Ishikawa (cell line): ENCODE measurements around the gene ORMDL1.

ENCODE experiments used
- CEBPB ChIP-seq: IDR thresholded peaks from 2 replicates; pipeline ENCODE4 v1.6.1; 2012
- CREB1 ChIP-seq: IDR thresholded peaks from 2 replicates; pipeline ENCODE4 v1.6.1; 2012; ENCODE audit warnings: low read depth
- EGR1 ChIP-seq: IDR thresholded peaks from 2 replicates; pipeline ENCODE4 v1.6.1; 2012
- EP300 ChIP-seq: IDR thresholded peaks from 2 replicates; pipeline ENCODE4 v1.6.1; 2012; ENCODE audit warnings: borderline replicate concordance
- FOXM1 ChIP-seq: IDR thresholded peaks from 2 replicates; pipeline ENCODE4 v1.6.1; 2012; ENCODE audit warnings: low read depth, borderline replicate concordance
- MAX ChIP-seq: IDR thresholded peaks from 2 replicates; pipeline ENCODE4 v1.6.1; 2012
- NFIC ChIP-seq: IDR thresholded peaks from 2 replicates; pipeline ENCODE4 v1.6.1; 2012
- RAD21 ChIP-seq: IDR thresholded peaks from 2 replicates; pipeline ENCODE4 v1.6.1; 2012; ENCODE audit warnings: low read depth
- REST ChIP-seq: IDR thresholded peaks from 2 replicates; pipeline ENCODE4 v1.6.1; 2012; ENCODE audit warnings: low read depth, mild to moderate bottlenecking
- TAF1 ChIP-seq: IDR thresholded peaks from 2 replicates; pipeline ENCODE4 v1.6.1; 2012; ENCODE audit warnings: low read depth, mild to moderate bottlenecking
- TCF12 ChIP-seq: IDR thresholded peaks from 2 replicates; pipeline ENCODE4 v1.6.1; 2012; ENCODE audit warnings: low read depth
- TEAD4 ChIP-seq: IDR thresholded peaks from 2 replicates; pipeline ENCODE4 v1.6.1; 2012
- USF1 ChIP-seq: IDR thresholded peaks from 2 replicates; pipeline ENCODE4 v1.6.1; 2012
- YY1 ChIP-seq: IDR thresholded peaks from 2 replicates; pipeline ENCODE4 v1.6.1; 2012; ENCODE audit warnings: low read depth
- ZBTB7A ChIP-seq: IDR thresholded peaks from 2 replicates; pipeline ENCODE4 v1.6.1; 2012; ENCODE audit warnings: low read depth

The ORMDL1 gene

GRCh38 chr2:189794310-189794709 lies 10.2 kb upstream of the ORMDL1 start:
- no peak for TF ChIP-seq ZBTB7A
- TF ChIP-seq CEBPB, result no peak
- no peak for TF ChIP-seq TAF1
- TF ChIP-seq NFIC, result no peak
- no peak for TF ChIP-seq FOXM1
- no peak for TF ChIP-seq USF1
- no peak for TF ChIP-seq REST
- TF ChIP-seq EP300, result no peak
- TF ChIP-seq RAD21, result no peak
- TF ChIP-seq CREB1, result no peak
- no peak for TF ChIP-seq TCF12
- no peak for TF ChIP-seq YY1
- no peak for TF ChIP-seq MAX
- TF ChIP-seq EGR1, result no peak
- TF ChIP-seq TEAD4, result no peak

GRCh38 chr2:189791338-189792042 lies 7.4 kb upstream of the ORMDL1 start:
- TF ChIP-seq EGR1 (no peak), USF1 (no peak), MAX (no peak)

GRCh38 chr2:189783451-189783926 lies 650 bp downstream of the ORMDL1 start:
- TF ChIP-seq TCF12 (no peak), NFIC (no peak), EP300 (no peak), ZBTB7A (no peak), YY1 (no peak), USF1 (no peak), CREB1 (no peak), EGR1 (no peak)

GRCh38 chr2:189782221-189782671 lies 1.9 kb downstream of the ORMDL1 start:
- TF ChIP-seq TEAD4, result no peak
- TF ChIP-seq TCF12, result no peak
- TF ChIP-seq CREB1, result no peak
- no peak for TF ChIP-seq CEBPB
- TF ChIP-seq FOXM1, result no peak
- TF ChIP-seq MAX, result no peak
- no peak for TF ChIP-seq RAD21

- TF ChIP-seq REST, result no peak
- no peak for TF ChIP-seq EGR1
- TF ChIP-seq TEAD4, result no peak
- no peak for TF ChIP-seq CEBPB
- no peak for TF ChIP-seq CREB1
- TF ChIP-seq FOXM1, result no peak
- TF ChIP-seq RAD21, result no peak
- no peak for TF ChIP-seq TAF1
- no peak for TF ChIP-seq ZBTB7A
- no peak for TF ChIP-seq USF1
- TF ChIP-seq YY1, result no peak
- TF ChIP-seq EP300, result no peak
- TF ChIP-seq MAX, result no peak
- no peak for TF ChIP-seq NFIC
- TF ChIP-seq TCF12, result no peak
Measured at GRCh38 chr2:189772212-189772611, 11.9 kb downstream of the ORMDL1 start.
